Hindlimb muscle (tissue), 1 donor: ENCODE measurements around the gene FKTN. TPM values are rescaled to one million over a fixed set of nuclear protein-coding genes. Genes with fewer than 3 reads are reported as not detected.

Source experiments
- DNase-seq: peaks from one replicate; pipeline ENCODE4 v3.0.0-alpha.2; 2013
- polyA plus RNA-seq: library from polyadenylated mRNA; unstranded; fragments of 120-200 nt; gene quantifications from one replicate; pipeline ENCODE4 v1.2.1, GENCODE V29; 2013; ENCODE audit not compliant: insufficient read length

Gene FKTN
- polyA plus RNA-seq, 1 donor = 14.6 TPM

DNA sequence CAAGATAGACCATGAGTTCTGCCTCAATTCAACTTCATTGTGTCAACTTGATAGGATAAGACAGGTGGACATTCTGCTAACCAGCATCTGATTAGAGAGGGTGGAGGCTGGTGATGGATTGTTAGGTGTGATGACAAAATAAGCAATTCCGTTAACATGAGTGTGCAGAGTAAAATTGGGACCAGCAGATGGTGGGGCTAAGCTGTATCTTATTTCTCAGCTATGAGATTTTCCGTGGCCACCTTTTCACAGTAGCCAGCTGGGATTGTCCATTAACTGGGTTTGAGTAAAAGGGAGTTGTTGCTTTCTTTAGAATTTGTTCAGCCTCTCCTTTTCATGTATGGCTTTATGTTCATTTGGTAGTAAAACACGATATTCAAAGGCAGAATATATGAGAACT, 75.5 kb downstream of the FKTN start:
- no peak for DNase-seq

DNA sequence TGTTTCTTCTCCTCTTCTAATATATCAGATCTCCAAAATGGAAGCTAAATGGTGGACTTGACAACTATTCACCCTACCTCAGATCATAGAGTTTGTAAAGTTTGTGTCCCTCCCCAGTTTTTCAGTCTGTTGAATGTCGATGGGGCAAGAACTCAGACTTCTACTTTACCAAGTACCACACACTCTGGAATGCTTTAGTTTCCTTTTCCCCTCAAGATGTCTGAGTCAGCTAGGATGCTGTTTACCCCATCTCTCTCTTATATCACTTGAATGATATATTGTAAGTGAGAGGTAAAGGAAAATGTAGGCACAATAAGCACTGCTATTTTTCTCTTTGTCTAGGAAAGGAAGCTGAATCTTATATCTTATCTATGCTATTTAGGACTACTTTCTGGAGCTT, 78.4 kb downstream of the FKTN start:
- no peak for DNase-seq

DNA sequence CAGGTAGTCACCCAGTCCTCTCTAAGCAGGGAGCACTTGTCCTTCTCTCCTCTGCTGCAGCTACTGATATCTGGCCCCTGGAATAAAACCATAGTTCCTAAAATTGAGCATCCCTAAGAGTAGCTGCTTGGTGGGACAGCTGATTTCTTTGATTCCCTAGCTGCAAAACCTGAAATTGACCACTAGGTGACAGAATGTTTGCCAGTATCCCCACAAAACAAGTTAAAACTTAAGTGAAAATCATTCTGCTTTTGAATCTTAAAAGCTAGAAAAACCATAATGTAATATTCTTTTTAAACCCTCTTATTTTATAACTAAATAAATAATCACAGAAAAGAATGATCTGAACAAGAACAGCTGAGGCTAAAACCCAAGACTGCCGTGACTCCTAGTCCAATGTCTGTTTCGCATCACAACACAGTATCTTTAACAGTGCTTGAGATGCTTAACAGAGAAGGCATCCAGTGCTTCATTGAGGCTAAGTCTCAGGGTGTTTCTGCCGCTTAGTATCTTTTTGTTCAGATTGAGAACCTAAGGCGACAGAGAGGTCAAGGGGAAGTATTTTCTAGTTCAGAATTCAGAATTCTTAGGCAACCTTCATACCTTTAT, 80.0 kb downstream of the FKTN start:
- DNase-seq = no peak

DNA sequence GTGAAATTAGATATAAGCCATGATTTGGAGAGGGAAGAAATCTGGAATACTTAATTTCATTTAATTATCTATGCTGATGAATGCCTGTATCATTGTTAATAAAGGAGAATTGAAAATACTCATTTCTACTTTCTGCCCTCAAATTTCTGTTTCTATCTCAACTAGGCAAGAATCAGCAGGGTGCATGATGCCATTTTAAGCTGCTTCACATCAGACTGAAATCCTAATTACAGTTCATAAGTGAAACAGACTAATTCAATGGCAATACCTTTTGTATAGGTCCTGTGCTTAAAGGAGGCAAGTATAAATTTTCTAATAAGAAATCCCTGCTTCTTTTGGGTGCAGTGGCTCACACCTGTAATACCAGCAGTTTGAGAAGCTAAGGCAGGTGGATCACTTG, 82.0 kb downstream of the FKTN start:
- no peak for DNase-seq

DNA sequence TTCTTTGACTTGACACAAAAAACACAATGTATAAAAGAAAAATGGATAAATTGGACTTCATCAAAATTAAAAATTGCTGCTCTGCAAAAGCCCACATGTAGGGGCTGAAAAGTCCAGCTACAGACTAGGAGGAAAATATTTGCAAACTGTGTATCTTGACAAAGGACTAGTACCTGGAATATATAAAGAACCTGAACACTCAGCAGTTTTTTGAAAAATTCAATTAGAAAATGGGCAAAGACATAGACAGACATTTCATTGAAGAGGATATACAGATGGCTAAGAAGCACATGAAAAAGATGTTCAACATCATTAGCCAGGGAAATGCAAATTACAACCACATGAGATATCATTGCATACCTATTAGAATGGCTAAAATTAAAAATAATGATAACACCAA, 85.9 kb downstream of the FKTN start:
- DNase-seq = no peak

DNA sequence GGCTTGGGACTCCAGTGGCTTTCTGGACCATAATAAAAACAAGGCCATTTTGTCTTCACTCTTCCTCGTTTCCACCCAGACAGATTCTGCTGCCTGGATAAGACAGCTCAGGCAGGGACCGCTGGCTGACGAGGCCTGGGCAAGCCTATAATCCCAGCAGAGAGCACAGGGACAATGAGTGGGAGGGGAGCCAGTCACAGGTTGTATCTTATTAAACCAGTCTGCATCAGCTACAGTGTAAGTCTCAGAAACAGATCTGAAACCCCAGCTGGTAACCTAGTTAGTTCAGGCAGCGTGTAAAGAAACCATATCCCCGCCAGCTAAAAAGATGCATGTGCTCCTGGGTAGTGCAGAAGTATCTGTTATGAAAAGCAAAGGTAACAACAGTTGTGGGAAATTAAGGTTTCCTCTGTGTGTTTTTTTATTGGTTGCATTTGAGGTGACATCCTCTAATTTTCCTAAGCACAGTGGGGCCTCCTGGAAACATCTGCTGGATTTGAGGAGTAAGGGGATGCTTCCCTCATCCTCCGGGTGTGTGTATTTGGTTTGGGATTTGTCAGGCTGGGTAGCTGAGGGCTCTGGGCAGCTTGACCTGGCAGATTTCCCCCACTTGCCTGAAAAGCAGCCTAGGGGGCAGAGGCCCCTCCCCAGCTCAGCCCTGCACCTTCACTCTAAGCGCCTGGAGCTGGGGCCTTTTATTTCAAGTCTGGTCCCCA, 89.1 kb downstream of the FKTN start:
- no peak for DNase-seq

DNA sequence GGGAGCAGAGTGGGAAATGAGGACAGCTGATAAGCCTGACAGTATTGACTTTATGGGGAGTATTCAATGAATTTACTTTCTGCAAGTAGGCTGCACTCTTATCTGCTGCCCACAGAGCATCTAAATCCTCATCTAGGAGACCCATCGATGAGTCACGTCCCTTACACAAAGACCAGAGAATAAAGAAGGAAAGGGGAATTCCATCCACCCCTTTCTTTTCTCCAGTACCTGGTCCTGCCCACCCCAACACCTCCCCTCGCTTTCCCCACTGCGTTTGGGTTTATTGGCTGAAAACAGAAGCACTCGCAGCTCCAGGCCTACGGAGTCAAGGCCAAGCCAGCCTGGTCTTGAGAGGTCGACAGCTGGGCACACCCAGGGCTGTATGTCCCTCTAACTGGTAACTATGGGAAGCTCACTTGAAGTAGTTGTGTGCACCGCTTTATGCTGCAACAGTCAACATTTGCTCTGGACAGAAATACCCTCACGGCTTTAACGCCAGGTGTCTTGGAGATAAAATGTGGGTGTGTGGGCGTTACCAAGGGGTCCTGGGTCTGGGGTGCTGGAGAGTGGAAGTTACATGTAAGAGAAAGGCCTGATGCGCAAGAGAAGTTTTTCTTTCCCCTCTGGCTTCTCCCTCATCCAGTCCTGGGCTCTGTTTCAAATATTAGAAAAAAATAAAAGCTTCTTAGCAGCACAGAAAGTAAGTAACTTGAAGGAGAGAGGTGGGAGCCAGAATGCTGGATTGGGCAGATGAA, 89.8 kb downstream of the FKTN start:
- DNase-seq = peak; percentile 24

DNA sequence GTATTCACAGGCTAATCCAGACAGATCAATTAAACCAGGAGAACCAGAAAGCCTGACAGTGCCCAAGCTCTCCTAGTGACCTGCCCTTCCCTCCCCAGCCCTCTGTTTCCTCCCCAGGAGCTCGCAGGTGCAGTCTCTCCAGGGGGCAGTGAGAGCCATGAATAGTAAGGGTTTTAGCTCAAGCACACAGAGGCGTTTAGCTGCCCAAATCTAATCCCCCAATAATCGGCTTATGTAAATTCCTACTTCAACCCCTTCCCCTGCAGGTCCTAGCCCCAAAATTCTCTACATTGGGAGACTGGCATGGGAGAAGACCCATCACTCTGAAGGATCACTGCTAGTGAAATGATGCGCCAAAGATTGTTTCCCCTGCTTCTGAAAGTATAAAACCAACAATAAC, 93.9 kb downstream of the FKTN start:
- DNase-seq = no peak

DNA sequence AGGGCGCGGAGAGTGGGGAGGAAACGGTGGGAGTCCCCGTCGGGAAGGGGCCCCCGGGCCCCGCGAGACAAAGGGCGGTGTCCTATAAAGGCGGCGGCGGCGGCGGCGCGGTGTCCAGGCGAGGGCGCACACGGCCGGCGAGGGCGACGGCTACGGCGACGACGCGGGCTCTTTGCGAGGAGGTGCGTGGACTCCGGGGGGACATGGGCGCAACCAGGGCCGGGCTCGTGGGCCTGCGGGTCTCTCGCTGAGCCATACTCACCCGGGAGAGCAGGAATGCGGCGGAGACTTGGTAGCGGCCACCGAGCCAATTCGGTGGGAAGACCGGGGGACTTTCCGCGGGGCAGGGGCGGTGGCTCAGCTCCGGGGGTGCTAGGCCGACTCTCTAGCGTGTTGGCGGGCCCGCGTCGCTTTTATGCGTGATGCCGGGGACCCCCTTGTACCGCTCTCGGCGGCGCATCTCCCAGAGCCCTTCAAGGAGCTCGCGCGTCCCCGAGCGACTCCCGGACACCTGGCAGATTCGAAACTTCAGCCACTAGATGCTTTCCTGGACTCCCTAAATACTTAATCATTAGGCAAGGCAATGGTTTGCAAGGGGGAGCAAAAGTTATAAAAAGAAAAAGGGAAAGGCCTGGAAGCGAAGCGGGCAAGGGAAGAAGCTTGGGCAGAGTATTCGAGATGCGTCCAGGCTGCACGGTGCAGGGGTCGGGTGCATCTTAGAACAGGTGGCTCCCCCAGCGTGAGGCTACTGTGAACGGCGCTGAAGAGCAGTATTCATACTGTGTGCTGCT, 98.4 kb downstream of the FKTN start:
- peak; percentile 18 for DNase-seq

DNA sequence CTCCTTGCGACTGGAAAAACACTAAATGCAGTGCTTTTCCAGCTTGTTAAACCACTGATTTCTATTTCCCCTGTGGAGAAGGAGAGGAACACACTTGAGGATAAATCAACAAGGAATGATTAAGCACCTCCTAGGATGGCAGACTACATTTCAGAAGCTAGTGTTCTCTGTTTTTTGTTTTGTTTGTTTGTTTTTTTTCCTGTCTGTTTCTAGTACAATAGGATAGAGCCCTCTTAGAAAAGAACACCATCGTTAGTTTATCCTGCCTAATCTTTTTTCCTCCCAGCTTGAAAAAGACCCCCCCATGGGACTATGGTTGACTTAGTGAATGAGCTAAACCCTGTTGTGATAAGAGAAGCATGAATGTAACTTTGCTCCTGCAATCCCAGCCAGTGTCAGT, 100.4 kb downstream of the FKTN start:
- DNase-seq = no peak

DNA sequence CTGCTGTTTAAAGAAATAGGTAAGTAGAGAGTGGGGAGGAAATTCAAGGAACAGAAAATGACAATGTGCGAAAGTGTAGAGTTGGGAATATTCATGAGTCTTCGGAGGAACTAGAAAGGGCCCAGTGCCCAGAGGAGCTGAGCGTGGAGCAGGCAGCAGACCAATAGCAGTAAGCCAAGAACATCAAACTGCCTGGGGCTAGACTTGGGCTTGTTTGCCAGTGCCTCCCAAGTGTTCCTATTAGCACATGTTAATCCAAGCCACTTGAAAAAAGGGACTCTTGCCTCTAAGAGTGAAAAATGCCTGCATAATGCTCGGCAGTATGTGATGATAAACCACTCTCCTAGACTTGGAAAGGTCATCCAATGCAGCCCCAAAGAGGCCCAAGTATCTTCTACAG, 103.1 kb downstream of the FKTN start:
- DNase-seq = no peak

DNA sequence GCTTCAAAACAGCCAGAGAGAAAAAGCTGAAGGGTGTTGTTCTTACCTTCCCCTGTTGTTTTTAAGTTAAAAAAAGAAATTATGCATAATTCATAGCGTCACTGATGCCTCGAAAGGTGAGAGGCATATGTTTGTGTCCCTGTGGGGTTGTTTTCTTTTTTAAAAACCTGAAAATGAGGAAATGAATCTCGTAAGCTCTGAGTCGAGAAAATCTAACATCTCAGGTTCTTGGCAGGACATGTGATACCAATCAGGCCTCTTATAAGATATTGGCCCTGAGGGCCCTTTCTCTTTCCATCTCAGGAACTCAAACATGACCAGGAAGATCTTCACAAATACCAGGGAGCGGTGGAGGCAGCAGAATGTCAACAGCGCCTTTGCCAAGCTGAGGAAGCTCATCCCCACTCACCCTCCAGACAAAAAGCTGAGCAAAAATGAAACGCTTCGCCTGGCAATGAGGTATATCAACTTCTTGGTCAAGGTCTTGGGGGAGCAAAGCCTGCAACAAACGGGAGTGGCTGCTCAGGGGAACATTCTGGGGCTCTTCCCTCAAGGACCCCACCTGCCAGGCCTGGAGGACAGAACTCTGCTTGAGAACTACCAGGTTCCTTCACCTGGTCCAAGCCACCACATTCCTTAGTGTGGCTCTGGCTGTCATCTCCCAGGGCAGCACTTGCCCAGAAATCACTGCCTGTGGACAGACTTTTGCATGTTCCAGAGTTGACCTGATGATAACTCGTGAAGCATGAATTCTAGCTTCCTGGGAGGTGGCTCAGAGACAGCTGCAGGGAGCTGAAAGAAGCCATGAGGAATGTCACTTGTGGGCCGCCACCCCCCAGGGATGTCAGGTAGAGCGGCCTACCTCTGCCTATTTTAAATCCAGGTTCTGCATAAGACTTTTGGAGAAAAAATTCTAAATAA, 104.5 kb downstream of the FKTN start, which contains the start of gene TAL2:
TAL2 (plus strand) TSS at position 274 of the 921 bp plus-strand sequence; CDS start at position 314, 40 bp downstream.
- no peak for DNase-seq

DNA sequence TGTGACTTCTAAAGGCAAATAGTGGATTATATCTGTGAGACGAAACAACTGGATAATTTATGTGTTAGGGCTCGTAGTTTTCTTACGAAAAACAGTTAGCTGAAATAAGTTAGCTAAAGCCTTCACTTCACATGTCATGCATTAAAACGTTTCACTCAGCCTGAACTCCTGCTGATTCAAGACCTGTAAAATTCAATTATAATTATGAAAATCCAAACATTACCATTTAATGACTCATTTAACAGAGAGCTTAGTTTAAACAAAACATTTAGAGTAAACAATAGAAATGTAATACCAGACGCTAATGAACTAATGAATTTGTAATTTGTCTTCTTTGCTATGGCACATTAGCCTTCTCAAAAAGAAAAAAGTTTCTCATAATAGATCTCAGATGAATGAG, 106.0 kb downstream of the FKTN start:
- DNase-seq = no peak

DNA sequence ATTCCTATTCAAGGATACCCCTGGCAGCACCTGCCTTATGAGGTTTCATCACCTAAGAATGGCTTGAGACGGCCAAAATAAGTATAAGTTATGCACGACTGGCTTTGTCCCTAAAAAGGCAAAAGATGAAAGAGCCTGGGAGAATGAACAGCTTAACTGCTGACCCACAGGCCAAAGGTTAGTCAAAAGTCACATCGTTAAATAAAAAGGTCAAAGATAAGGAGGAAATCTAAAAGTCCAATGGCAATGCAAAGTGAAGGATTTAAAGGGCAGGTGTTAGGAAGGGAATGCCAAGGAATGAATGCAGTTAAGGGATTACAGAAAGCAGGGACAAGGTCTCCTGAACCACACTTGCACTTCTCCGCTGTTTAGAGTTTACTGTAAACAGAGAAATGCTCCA, 109.9 kb downstream of the FKTN start:
- no peak for DNase-seq

DNA sequence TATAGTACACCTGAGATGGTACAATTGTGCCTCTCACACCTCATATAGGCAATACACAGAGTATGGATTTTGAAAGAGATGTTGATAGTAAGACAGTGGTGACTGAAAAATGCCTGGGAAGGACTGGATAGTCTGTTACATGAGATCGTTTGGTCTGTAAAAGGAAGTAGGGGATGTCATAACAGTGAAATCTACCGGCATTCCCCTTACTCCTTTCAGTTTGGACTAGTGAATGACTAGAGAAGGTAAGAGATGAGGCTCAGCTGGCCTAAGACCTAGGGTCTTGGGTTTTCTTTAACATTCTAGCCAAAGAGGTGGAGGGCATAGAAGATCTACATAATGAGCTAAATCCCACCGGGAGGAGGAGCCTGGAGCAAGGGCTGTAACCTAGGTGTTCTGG, 112.4 kb downstream of the FKTN start:
- DNase-seq = no peak

DNA sequence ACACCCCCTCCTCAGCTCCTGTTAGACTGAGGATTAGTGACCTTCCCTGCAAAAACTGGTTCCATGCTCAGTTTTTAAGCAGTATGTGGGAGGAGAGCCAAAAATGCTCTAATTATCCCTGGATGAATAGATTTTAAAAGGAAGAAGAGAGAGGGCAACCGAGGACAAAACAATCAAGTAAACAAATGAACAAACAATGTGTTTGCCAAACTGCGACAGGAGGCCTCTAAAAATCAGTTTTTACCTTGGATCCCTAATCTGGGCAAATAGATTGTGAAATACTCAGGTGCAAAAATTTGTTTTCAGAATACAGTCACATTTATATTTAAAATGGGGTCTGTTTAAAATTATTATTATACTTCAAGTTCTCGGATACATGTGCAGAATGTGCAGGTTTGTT, 112.8 kb downstream of the FKTN start:
- no peak for DNase-seq

DNA sequence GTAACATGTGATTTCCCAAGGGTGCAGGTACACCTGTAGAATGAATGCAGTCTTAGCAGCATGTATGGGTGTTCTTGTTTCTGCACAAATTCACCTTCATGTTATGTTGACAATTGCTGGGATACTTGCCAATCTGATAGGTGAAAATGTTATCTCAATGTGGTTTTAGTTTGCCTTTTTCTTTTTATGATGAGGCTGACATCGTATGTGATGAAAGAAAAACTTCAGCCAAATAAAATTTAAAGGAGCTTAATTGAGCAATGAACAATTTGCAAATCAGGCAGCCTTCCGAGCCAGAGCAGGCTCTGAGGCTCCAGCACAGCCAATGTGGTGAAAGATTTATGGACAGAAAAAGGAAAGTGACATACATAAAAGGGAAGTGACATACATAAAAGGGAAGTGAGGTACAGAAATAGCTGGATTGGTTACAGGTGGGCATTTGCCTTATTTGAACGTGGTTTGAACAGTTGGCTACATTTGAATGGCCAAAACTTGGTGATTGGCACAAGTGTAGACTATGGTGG, 114.8 kb downstream of the FKTN start:
- no peak for DNase-seq

DNA sequence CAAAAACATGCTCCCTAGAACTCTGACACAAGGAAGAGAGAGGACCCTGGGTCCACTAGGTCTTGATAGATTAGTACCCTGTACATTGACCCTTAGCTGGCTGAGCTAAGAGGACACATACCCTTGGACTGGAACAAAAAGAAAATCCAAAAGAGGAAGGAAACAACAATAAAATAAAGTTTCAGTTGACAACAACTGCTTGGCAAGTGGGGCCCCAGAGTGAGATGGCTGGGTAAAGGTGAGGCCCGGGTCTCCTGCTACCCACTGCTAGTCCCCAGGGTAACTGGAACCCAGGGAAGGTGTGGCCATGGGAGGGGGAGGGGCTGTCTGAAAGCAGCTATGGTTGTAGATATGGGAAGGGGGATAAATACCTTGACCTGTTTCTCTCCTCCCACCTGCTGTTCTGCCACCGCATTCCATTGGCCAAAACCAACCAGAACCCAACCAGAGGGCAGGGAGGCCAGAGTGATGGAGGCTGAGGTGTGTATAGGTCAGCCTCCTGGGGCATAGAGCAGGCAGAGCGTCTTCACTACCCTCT, 116.0 kb downstream of the FKTN start:
- DNase-seq = no peak

DNA sequence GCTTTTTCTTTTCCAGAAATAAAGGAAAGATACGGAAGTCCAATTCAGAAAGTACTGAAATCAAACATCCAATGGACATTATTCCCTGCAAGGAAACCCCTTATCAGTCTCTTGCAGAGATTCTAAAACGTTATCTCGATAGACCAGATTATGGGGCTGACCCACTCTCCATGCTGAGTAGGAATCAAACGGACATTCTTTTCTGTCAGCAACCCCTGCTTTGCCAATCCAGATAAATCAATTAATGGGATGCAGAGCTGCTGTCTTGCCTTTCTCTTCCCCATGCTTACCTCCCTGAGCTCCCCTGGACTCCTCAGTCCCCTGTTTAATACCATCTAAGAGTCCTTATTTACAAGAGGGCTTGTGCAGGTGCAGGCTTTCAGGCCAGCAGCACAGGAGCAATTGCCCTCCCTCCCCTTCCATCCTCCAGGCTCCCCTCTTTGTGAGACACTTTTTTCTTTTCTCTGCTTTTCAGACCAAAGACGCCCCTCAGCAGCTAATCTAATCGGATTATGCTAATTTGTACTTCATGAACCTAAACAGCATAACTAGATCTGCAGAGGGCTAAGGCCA, 118.5 kb downstream of the FKTN start:
- DNase-seq = no peak

DNA sequence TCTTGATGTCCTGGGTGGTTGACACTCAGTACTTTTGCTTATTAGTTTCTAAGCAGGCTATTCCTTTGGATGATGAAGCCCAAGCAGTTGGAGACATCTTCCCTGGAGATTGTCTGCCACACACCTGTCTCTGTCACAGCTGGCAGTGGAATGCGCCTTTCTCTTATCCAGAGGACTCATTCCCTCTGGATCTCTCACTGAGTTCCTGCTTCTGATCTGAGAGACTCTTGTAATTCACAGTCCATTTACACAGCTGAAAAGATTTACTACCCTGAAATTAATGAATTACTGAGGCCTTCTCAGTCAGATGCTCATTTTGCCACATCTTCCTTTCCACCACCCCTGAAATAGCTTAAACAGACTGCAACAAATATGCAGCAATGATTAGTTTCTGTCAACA, 120.2 kb downstream of the FKTN start:
- no peak for DNase-seq

DNA sequence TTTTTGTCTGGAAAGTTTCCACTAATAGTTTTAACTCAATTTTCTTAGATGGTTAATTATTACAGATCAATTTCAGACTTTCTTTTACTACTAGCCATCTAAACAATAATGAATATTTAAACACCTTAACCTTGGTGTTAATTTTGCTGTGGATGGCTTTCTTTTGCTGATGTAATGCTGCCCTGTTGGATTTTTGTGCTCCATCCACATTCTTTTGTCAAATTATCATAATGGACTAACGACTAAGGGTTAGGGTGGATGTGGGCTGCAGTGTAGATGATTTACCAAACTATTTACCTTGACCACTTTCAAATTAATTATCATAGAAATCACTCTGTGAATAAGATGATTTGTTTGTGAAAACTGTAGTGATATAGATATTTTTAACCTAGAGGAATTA, 120.8 kb downstream of the FKTN start:
- DNase-seq = no peak
